Liver (tissue), 9 donors: ENCODE results near the gene HOXA7. TPM values are rescaled to one million over a fixed set of nuclear protein-coding genes. Genes with fewer than 3 reads are reported as not detected.
A peak's percentile ranks its signal among the peaks of the same experiment; 100 is the strongest.

ENCODE experiments used
- DNase-seq: peaks from one replicate; pipeline ENCODE4 v3.0.0-alpha.2; 2017; ENCODE audit warnings: low spot score
- H3K27ac ChIP-seq, 2 donors: one replicate each; pipeline ENCODE4 v1.7.0; 2013; ENCODE audit warnings: inconsistent platforms in 2 of 2, low read length in 2 of 2, control low read depth in 1 of 2, low read depth in 1 of 2, mild to moderate bottlenecking in 1 of 2
- H3K27me3 ChIP-seq, 4 donors: one replicate each; pipeline versions ENCODE4 v1.6.1 to v1.7.0; 2013; ENCODE audit warnings: low read length in 3 of 4, inconsistent platforms in 1 of 4, mild to moderate bottlenecking in 1 of 4, moderate library complexity in 1 of 4; ENCODE audit not compliant: control insufficient read depth in 4 of 4, insufficient read depth in 4 of 4
- H3K36me3 ChIP-seq, 4 donors: one replicate each; pipeline versions ENCODE4 v1.6.1 to v1.7.0; 2013; ENCODE audit warnings: low read length in 3 of 4, mild to moderate bottlenecking in 3 of 4, low read depth in 1 of 4, moderate library complexity in 1 of 4; ENCODE audit not compliant: control insufficient read depth in 4 of 4, insufficient read depth in 3 of 4
- H3K4me1 ChIP-seq, 4 donors: one replicate each; pipeline versions ENCODE4 v1.6.1 to v1.7.0; 2013; ENCODE audit warnings: low read length in 3 of 4, mild to moderate bottlenecking in 3 of 4, moderate library complexity in 1 of 4; ENCODE audit not compliant: control insufficient read depth in 4 of 4, insufficient read depth in 4 of 4
- H3K4me3 ChIP-seq, 3 donors: one replicate each; pipeline versions ENCODE4 v1.6.1 to v1.7.0; 2013; ENCODE audit warnings: low read length in 3 of 3, control low read depth in 1 of 3, low read depth in 1 of 3, mild to moderate bottlenecking in 1 of 3
- H3K9ac ChIP-seq, 2 donors: one replicate each; pipeline ENCODE4 v1.7.0; 2013; ENCODE audit warnings: low read length in 2 of 2, mild to moderate bottlenecking in 2 of 2, moderate library complexity in 2 of 2, control low read depth in 1 of 2, low read depth in 1 of 2
- H3K9me3 ChIP-seq, 4 donors: one replicate each; pipeline versions ENCODE4 v1.6.1 to v1.7.0; 2013; ENCODE audit warnings: low read length in 3 of 4; ENCODE audit not compliant: control insufficient read depth in 4 of 4
- EGR1 ChIP-seq, 2 donors: IDR thresholded peaks; 2 replicates each; pipeline ENCODE4 v1.6.1; 2016 to 2018; ENCODE audit warnings: antibody characterized with exemption in 2 of 2, low read depth in 2 of 2
- FOXA1 ChIP-seq: IDR thresholded peaks from 2 replicates; pipeline ENCODE4 v1.6.1; 2016; ENCODE audit warnings: antibody characterized with exemption
- HNF4A ChIP-seq, 2 donors: conservative IDR thresholded peaks; 2 replicates each; pipeline ENCODE4 v1.6.1; 2016; ENCODE audit warnings: antibody characterized with exemption in 2 of 2, mild to moderate bottlenecking in 2 of 2
- HNF4G ChIP-seq: IDR thresholded peaks from 2 replicates; pipeline ENCODE4 v1.6.1; 2016; ENCODE audit warnings: antibody characterized with exemption
- JUND ChIP-seq, 2 donors: IDR thresholded peaks; 2 replicates each; pipeline ENCODE4 v1.6.1; 2016; ENCODE audit warnings: antibody characterized with exemption in 2 of 2
- NR2F2 ChIP-seq: IDR thresholded peaks from 2 replicates; pipeline ENCODE4 v1.6.1; 2016; ENCODE audit warnings: antibody characterized with exemption
- SP1 ChIP-seq: IDR thresholded peaks from 2 replicates; pipeline ENCODE4 v1.6.1; 2018; ENCODE audit warnings: antibody characterized with exemption, mild to moderate bottlenecking
- YY1 ChIP-seq: IDR thresholded peaks from 2 replicates; pipeline ENCODE4 v1.6.1; 2016; ENCODE audit warnings: antibody characterized with exemption, mild to moderate bottlenecking
- WGBS: extraction: QIAGEN DNeasy Blood & Tissue Kit; methylation state at CpG from one replicate; pipeline ENCODE4 v1.1.7; 2013; 5-methylcytosine and 5-hydroxymethylcytosine counted together
- polyA plus RNA-seq, 2 donors: library from polyadenylated mRNA; stranded (reverse) in 1 of 2; unstranded in 1 of 2; fragments of 200-250 nt in 1 of 2; fragments of >200 nt in 1 of 2; fragmentation: Nextera tagmentation in 1 of 2; extraction: Ambion mirVana in 1 of 2; gene quantifications; one replicate each; pipeline versions ENCODE4 v1.2.1 to v1.2.3, GENCODE V29; 2013 to 2015
- total RNA-seq, 2 donors: library from RNA; depleted of rRNA; stranded (reverse); fragments of >200 nt; gene quantifications; one replicate each; pipeline ENCODE4 v1.2.3, GENCODE V29; 2014
- TF ChIP-seq, protein P1 (sequence below): IDR thresholded peaks from 2 replicates; pipeline ENCODE4 v1.6.1; 2016; ENCODE audit warnings: antibody characterized with exemption
- TF ChIP-seq, protein P2 (sequence below): IDR thresholded peaks from 2 replicates; pipeline ENCODE4 v1.6.1; 2016; ENCODE audit warnings: antibody characterized with exemption
- TF ChIP-seq, protein P3 (sequence below): IDR thresholded peaks from 2 replicates; pipeline ENCODE4 v1.6.1; 2016; ENCODE audit warnings: antibody characterized with exemption
- donor health status: healthy.
- donor health status: healthy.
- donor health status: healthy.
- donor health status: healthy.
- donor health status: healthy.

Gene HOXA7
- total and polyA plus RNA-seq, 4 donors = under 0.01 to 0.05 TPM; not detected in 2

DNA sequence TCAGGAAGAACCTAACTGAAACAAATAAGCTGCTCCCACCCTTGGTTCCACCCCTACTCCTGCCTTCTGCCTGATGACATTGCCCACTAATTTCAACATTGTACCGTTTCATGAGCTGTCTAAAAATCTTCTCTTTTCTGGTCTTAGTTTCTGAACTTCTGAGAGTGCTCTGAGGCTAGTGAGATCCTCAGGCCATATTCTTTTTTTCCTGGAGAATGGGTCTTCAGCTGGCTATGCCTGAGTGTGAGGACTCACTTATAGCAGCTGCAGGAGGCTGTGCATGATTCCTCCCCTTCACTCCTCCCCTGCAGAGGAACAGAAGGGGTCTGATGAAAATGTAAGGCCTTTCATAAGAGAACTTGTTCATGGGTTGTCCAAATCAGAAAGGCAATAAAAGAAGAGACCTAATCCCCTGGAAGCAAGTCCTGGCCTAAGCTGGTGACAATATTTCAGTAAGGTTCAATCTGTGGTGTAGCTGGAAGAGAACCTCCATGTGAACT lies 37.0 kb downstream of the HOXA7 start (continued):
- TF ChIP-seq, protein P1, sequence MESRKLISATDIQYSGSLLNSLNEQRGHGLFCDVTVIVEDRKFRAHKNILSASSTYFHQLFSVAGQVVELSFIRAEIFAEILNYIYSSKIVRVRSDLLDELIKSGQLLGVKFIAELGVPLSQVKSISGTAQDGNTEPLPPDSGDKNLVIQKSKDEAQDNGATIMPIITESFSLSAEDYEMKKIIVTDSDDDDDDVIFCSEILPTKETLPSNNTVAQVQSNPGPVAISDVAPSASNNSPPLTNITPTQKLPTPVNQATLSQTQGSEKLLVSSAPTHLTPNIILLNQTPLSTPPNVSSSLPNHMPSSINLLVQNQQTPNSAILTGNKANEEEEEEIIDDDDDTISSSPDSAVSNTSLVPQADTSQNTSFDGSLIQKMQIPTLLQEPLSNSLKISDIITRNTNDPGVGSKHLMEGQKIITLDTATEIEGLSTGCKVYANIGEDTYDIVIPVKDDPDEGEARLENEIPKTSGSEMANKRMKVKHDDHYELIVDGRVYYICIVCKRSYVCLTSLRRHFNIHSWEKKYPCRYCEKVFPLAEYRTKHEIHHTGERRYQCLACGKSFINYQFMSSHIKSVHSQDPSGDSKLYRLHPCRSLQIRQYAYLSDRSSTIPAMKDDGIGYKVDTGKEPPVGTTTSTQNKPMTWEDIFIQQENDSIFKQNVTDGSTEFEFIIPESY = no peak
- TF ChIP-seq YY1 = no peak

DNA sequence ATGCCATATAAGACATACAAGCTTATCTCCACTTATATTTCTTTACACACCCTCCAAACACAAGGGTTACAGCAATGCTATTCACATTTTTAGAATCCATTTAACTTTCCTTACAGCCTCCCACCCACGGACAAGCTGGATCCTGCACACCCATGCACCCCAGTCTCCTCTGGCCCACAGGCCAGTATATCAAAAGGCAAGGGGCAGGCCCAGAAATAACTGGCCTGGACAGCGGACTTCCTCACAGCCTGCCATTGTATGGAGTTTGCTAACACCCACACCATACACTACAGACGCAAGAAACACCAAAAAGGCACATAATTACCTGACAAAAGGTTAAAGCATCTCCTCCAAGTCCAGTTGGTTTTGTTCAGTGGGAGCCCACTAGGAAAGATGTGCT lies 37.9 kb downstream of the HOXA7 start:
- H3K27ac ChIP-seq = no peak overlapping the region
- H3K4me3 ChIP-seq = no peak overlapping the region
- no peak overlapping the region for H3K9ac ChIP-seq
- 33% methylated on average over 3 of the region's 3 CpGs for WGBS
- peaks cover 0 to 17% (median 6%) of the 10 kb centered on the region in 4 donors for H3K27me3 ChIP-seq
- H3K4me1 ChIP-seq = peaks cover 4 to 17% (median 9%) of the 10 kb centered on the region in 4 donors
- H3K9me3 ChIP-seq = no peaks in the 10 kb centered on the region
- no peaks in the 10 kb centered on the region for H3K36me3 ChIP-seq
- DNase-seq = no peak
- TF ChIP-seq EGR1 (IDR thresholded peaks at IDR 0.05; ENCODE audit: low read depth in 2 of 2) (no peak), HNF4A (conservative IDR thresholded peaks at IDR 0.05) (no peak), HNF4G (no peak), JUND (IDR thresholded peaks at IDR 0.05) (no peak), YY1 (no peak)

DNA sequence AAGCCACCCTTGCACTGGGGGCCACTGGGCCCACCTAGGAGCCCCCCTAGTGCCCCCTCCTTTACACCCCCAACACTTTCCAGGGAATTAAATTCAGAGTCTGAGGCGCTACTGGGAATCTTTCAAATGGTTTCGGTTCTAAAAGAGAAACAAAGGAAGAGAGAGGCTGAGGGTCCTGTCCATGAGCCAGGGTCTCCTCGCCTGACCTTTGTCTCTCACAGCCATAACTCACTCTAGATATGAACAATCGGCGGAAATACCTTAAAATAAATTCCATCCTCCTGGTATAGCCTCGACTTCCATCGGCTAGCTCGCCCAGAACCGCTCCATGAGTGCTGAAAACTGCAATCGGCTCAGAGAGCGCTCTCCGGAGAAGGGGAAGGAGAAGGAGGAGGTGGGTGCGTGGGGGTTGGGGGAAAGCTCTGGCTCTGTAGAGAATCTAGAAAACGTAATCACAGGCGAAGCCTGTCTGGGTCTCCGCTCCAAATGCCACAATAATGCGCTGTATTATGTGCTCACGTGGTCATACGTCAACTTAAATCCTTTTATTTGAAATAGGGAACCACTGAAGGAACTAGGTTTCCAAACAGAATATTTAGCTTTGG lies 38.5 kb downstream of the HOXA7 start:
- peaks cover 2 to 16% (median 9%) of the 10 kb centered on the region in 4 donors for H3K4me1 ChIP-seq
- peak overlapping the region; percentile 23 to 44 for H3K27ac ChIP-seq
- no peaks in the 10 kb centered on the region for H3K36me3 ChIP-seq
- no peak for DNase-seq
- 22% methylated on average over 19 of the region's 19 CpGs for WGBS
- no peaks in the 10 kb centered on the region for H3K9me3 ChIP-seq
- TF ChIP-seq, protein P2, sequence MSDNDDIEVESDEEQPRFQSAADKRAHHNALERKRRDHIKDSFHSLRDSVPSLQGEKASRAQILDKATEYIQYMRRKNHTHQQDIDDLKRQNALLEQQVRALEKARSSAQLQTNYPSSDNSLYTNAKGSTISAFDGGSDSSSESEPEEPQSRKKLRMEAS = no peak
- peak; percentile 84 for TF ChIP-seq NR2F2
- H3K9ac ChIP-seq = peak overlapping the region in 1 of 2 donors; percentile 52
- H3K27me3 ChIP-seq = peaks cover 0 to 16% (median 7%) of the 10 kb centered on the region in 4 donors
- peak overlapping the region in 1 of 3 donors; percentile 0 for H3K4me3 ChIP-seq

DNA sequence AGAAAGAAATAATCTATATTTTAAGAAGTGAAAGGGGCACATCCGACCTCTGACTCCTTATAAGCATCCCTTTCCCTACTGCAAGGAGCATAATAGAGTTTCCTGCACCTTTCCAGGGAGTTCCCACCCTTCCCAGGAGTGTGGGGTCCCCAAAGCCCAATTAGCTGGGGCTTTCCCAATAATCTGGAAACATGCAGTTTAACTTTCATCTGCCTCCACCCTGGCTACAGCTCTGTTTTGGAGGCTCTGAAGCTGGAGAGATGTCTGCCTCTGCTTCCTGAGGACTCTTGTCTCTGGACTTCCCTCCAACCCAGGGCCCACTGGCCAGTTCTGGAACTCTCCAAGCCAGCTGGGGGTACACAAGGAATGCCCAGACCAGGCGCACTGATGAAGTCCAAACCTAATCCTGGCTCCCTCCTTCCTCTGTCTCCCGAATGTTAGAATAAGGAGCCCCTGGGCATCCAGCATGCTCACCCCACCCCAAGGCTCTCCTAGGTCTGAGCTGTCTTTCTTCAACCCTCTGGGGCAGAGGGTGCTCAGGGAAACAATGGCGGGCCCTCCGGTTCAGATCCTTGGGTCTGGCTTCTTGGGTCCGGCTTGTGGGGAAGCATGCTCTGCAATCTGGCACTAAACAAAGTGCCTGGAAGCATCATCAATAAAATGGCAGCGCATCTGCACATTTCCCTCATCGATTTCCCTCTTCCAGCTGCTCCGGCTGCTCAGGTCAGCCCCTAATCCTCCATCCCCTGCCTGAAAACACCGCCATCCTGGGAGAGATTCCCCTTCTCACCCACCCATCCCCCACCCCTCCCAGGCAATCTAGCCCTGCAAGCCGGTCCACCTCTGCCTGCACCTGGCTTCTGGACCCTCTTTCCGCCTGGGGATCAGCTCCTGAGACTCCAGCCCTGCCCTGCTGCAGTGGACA lies 39.3 kb downstream of the HOXA7 start:
- TF ChIP-seq, protein P2 = no peak
- TF ChIP-seq, protein P3, sequence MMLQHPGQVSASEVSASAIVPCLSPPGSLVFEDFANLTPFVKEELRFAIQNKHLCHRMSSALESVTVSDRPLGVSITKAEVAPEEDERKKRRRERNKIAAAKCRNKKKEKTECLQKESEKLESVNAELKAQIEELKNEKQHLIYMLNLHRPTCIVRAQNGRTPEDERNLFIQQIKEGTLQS = no peak
- TF ChIP-seq SP1 (no peak), FOXA1 (no peak)
- DNase-seq = no peak
- Histone ChIP-seq H3K9me3 (no peaks in the 10 kb centered on the region), H3K9ac (no peak overlapping the region), H3K4me3 (peak overlapping the region in 1 of 3 donors; percentile 0), H3K27me3 (peaks cover 0 to 16% (median 7%) of the 10 kb centered on the region in 4 donors), H3K4me1 (peaks cover 0 to 8% (median 5%) of the 10 kb centered on the region in 4 donors), H3K27ac (peak overlapping the region; percentile 23 to 44), H3K36me3 (no peaks in the 10 kb centered on the region)
- WGBS = 28% methylated on average over 12 of the region's 12 CpGs
